ENCODE results near the gene TNXB.

DNA sequence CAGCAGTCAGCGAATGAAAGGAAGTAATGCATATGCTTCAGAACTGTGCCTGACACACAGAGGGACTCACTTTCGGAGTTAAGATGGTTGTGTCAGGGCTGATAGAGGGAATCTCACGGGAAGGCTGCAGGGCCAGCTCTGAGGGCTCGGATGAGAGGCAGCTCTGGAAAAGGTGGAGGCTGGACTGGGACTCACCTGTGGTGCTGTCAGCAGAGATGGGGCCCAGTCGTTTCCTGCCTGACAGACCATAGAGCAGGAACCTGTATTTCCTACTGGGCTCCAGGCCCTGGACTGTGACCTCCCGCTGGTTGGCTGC lies 61.6 kb downstream of the TNXB start:
- TF ChIP-seq, protein P1, sequence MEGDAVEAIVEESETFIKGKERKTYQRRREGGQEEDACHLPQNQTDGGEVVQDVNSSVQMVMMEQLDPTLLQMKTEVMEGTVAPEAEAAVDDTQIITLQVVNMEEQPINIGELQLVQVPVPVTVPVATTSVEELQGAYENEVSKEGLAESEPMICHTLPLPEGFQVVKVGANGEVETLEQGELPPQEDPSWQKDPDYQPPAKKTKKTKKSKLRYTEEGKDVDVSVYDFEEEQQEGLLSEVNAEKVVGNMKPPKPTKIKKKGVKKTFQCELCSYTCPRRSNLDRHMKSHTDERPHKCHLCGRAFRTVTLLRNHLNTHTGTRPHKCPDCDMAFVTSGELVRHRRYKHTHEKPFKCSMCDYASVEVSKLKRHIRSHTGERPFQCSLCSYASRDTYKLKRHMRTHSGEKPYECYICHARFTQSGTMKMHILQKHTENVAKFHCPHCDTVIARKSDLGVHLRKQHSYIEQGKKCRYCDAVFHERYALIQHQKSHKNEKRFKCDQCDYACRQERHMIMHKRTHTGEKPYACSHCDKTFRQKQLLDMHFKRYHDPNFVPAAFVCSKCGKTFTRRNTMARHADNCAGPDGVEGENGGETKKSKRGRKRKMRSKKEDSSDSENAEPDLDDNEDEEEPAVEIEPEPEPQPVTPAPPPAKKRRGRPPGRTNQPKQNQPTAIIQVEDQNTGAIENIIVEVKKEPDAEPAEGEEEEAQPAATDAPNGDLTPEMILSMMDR (IDR thresholded peaks at IDR 0.05): no peak
- TF ChIP-seq POLR2A (IDR thresholded peaks at IDR 0.05): no peak
